Measurements from ENCODE around the gene DLGAP3.

GRCh38 chr1:34928066-34928696 lies 1.3 kb downstream of the DLGAP3 start:
- no peak for TF ChIP-seq CTCF (IDR thresholded peaks at IDR 0.05)
- TF ChIP-seq POLR2A (IDR thresholded peaks at IDR 0.05) = no peak

Data from body of pancreas (tissue), 4 donors.